ENCODE results near the gene SCN2A. TPM values are rescaled to one million over a fixed set of nuclear protein-coding genes. Genes with fewer than 3 reads are reported as not detected.

Gene SCN2A
- total RNA-seq, 2 donors from 2014 or later = 0.05 TPM; not detected in 1

DNA sequence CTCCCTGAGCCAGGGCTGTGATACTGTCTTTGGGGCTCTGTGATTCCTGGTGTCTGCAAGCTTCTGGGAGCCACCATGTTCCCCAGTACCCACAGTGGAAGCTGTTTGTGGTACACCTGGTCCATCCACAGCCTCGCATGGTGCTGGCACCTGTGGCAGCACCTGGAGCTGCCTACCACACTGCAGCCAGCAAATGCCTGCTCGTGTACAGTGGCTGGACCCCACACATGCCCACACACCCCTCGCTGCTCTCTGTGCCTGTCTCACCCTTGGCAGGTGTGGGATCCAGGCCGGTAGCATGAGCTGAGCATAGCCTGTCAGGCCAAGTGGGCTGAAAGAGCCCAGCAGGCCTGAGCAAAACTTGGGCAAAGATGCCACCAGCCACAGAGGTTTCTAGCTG lies 188.5 kb downstream of the SCN2A start:
- no peaks in the 10 kb centered on the region for H3K27me3 ChIP-seq
- TF ChIP-seq, protein P1, sequence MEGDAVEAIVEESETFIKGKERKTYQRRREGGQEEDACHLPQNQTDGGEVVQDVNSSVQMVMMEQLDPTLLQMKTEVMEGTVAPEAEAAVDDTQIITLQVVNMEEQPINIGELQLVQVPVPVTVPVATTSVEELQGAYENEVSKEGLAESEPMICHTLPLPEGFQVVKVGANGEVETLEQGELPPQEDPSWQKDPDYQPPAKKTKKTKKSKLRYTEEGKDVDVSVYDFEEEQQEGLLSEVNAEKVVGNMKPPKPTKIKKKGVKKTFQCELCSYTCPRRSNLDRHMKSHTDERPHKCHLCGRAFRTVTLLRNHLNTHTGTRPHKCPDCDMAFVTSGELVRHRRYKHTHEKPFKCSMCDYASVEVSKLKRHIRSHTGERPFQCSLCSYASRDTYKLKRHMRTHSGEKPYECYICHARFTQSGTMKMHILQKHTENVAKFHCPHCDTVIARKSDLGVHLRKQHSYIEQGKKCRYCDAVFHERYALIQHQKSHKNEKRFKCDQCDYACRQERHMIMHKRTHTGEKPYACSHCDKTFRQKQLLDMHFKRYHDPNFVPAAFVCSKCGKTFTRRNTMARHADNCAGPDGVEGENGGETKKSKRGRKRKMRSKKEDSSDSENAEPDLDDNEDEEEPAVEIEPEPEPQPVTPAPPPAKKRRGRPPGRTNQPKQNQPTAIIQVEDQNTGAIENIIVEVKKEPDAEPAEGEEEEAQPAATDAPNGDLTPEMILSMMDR (IDR thresholded peaks at IDR 0.05) = no peak
- intact Hi-C loops (cut with DNase I) = no loop called here
- H3K9ac ChIP-seq (ENCODE audit: low read depth in 2 of 2, low read length in 2 of 2) = no peak overlapping the region
- no peak overlapping the region for H3K4me3 ChIP-seq
- no peak overlapping the region for H3K27ac ChIP-seq
- no peaks in the 10 kb centered on the region for H3K4me1 ChIP-seq
- H3K9me3 ChIP-seq = no peaks in the 10 kb centered on the region
- DNase-seq = no peak
- H3K36me3 ChIP-seq = no peaks in the 10 kb centered on the region

DNA sequence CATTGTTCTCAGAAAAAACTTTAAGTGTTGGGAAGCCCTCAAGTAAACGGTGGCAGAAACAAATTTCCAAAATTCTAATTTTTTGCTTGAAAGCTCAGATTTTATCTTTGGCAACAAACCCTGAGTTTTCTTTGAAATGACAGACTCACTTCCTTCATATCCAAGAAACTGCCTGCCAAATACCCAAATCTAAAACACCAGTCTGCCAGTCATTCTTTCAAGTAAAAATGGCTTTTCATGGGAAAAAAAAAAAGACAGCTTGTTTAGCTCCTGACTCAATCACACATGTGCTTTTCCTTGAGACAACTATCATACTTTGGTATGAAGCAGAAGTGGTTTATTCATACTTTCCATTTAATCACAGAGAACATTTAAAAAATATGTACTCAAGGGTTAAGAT lies 189.7 kb downstream of the SCN2A start:
- Histone ChIP-seq H3K36me3 (no peaks in the 10 kb centered on the region), H3K27ac (no peak overlapping the region), H3K4me1 (no peaks in the 10 kb centered on the region), H3K4me3 (no peak overlapping the region), H3K9me3 (no peaks in the 10 kb centered on the region), H3K27me3 (no peaks in the 10 kb centered on the region), H3K9ac (ENCODE audit: low read depth in 2 of 2, low read length in 2 of 2) (no peak overlapping the region)
- intact Hi-C loops (cut with DNase I) = no loop called here
- TF ChIP-seq, protein P1 (IDR thresholded peaks at IDR 0.05) = no peak
- no peak for DNase-seq

DNA sequence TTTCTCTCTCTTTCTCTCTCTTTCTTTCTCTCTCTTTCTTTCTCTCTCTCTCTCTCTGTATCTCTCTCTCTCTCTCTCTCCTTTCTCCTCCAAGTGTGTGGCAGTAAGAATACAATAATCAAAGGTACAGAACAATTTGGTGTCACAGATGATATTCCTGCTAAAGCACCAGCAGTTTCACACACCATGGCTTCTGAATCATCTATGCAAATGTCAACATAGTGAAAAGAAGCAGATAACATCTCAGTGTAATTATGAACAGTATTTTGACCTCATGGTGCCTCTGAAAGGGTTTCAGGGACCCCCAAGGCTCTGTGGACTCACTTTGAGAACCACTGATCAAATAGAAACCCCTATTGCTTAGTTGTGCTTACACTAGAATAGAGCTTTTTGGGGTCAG lies 191.8 kb downstream of the SCN2A start:
- H3K27me3 ChIP-seq = no peaks in the 10 kb centered on the region
- no peaks in the 10 kb centered on the region for H3K4me1 ChIP-seq
- no peak overlapping the region for H3K4me3 ChIP-seq
- no peak for DNase-seq
- TF ChIP-seq, protein P1 (IDR thresholded peaks at IDR 0.05) = no peak
- H3K9me3 ChIP-seq = no peaks in the 10 kb centered on the region
- intact Hi-C loops (cut with DNase I) = no loop called here
- no peak overlapping the region for H3K27ac ChIP-seq
- H3K36me3 ChIP-seq = no peaks in the 10 kb centered on the region
- H3K9ac ChIP-seq (ENCODE audit: low read depth in 2 of 2, low read length in 2 of 2) = no peak overlapping the region

DNA sequence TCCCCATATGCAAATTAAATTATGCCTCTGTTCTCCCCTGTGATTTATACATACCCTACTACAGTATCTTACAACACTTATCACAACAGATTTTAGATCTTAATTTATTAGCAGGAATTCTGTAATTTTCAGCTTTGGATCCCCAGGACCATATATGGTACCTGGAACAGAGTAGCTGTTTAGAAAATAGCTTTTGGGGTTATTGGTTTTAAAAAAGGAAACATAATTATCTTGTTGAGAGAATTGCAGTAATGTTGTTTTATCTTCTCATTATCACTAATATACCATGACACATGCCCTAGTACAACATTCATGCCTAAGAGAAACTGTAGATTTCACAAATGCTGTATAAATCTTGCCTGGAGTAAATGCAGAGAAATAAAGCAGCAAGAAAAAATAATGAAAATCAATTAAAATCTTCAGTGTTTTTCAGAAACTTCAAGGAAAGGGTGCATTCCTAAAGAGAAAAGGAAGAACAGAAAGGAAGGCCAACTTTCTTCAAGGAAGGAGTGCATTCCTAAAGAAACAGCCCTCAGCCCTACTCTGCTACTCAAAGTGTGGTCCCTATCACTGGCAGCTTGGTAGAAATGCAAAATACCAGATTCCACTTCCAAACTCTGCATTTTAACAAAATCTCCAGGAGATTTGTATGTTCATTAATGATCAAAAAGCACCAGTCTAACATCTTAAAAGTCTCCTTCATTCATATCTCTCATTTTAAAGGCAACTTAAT lies 193.2 kb downstream of the SCN2A start:
- Histone ChIP-seq H3K36me3 (no peaks in the 10 kb centered on the region), H3K4me1 (no peaks in the 10 kb centered on the region), H3K27ac (no peak overlapping the region), H3K9ac (ENCODE audit: low read depth in 2 of 2, low read length in 2 of 2) (no peak overlapping the region), H3K4me3 (no peak overlapping the region), H3K27me3 (no peaks in the 10 kb centered on the region), H3K9me3 (no peaks in the 10 kb centered on the region)
- DNase-seq = no peak
- intact Hi-C loops (cut with DNase I) = no loop called here
- TF ChIP-seq, protein P1 (IDR thresholded peaks at IDR 0.05) = no peak

DNA sequence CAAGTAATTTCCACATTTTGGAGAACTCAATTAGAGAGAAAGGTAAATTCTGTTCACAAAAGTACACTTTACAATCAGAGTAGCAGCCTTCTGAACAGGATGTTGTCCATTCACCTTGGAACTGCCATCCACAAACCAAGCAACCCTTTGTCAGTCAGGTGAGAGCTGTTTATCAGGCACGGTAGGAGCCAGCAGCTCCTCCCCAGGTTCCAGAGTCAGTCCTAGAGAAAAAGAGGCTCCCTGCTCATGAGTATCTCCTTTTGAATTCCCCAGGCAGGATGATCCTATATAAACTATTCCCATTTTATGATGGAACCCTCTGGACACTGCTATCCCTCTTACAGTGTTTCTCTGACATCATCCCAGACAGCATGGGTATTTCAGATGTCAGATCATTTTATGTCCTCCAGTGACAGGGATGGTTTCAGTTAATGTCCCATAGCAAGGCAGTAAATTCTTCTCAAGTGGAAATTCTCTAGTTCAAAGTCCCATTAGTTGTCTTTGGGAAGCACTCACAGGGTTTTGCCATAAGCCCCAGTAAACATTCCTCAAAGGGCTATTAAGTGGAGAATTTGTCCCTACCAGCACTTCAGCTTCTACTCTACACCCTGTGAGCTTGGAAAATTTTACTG lies 195.8 kb downstream of the SCN2A start:
- no peaks in the 10 kb centered on the region for H3K27me3 ChIP-seq
- no peak for DNase-seq
- no peak overlapping the region for H3K4me3 ChIP-seq
- no peak overlapping the region for H3K27ac ChIP-seq
- TF ChIP-seq, protein P1 (IDR thresholded peaks at IDR 0.05) = no peak
- no peaks in the 10 kb centered on the region for H3K36me3 ChIP-seq
- H3K9ac ChIP-seq (ENCODE audit: low read depth in 2 of 2, low read length in 2 of 2) = no peak overlapping the region
- intact Hi-C loops (cut with DNase I) = no loop called here
- H3K4me1 ChIP-seq = no peaks in the 10 kb centered on the region
- H3K9me3 ChIP-seq = no peaks in the 10 kb centered on the region

All from colonic mucosa (tissue), 4 donors.